Measurements from ENCODE around the gene DPPA2. TPM values are rescaled to one million over a fixed set of nuclear protein-coding genes. Genes with fewer than 3 reads are reported as not detected.
"Not testable (repeated sequence)": the region's sequence is repeated elsewhere in the genome, so short reads cannot be mapped to it uniquely, and the experiment has no call there.

DPPA2 gene
- not detected for total RNA-seq

GRCh38 chr3:109316162-109316730, at the start of gene DPPA2:
TSS of gene DPPA2 (minus strand) at chr3:109316517. CDS start at chr3:109314542, 1,975 bp downstream.
- no peak for ATAC-seq (ENCODE audit: low FRiP score)
- no peak for DNase-seq (ENCODE audit: low spot score)

GRCh38 chr3:109364088-109364487, 47.8 kb upstream of the DPPA2 start:
- DNase-seq (ENCODE audit: low spot score) = no peak
- no peak for ATAC-seq (ENCODE audit: low FRiP score)
- no peak for TF ChIP-seq CTCF (IDR thresholded peaks at IDR 0.05)

More at GRCh38 chr3:109316162-109316730, at the start of gene DPPA2:
- TF ChIP-seq CTCF (IDR thresholded peaks at IDR 0.05) = no peak

- ATAC-seq (ENCODE audit: low FRiP score) (no peak), DNase-seq (ENCODE audit: low spot score) (no peak)
- TF ChIP-seq CTCF (IDR thresholded peaks at IDR 0.05) = no peak
These were observed 47.3 kb upstream of the DPPA2 start for GRCh38 chr3:109363634-109364033.

- TF ChIP-seq CTCF (IDR thresholded peaks at IDR 0.05) = no peak
- DNase-seq (ENCODE audit: low spot score) (no peak), ATAC-seq (ENCODE audit: low FRiP score) (no peak)
These were observed 46.5 kb upstream of the DPPA2 start for GRCh38 chr3:109362823-109363222.

GRCh38 chr3:109358809-109359208, 42.5 kb upstream of the DPPA2 start:
- not testable (repeated sequence) for DNase-seq (ENCODE audit: low spot score); ATAC-seq (ENCODE audit: low FRiP score)

GRCh38 chr3:109356442-109357155, 40.3 kb upstream of the DPPA2 start:
- no peak for ATAC-seq (ENCODE audit: low FRiP score)
- TF ChIP-seq CTCF (IDR thresholded peaks at IDR 0.05) = no peak
- no peak for DNase-seq (ENCODE audit: low spot score)

- TF ChIP-seq CTCF (IDR thresholded peaks at IDR 0.05) = no peak
- no peak for ATAC-seq (ENCODE audit: low FRiP score)
- DNase-seq (ENCODE audit: low spot score) = no peak
These were observed 39.5 kb upstream of the DPPA2 start for GRCh38 chr3:109355625-109356441.

Data from omental fat pad (tissue), 4 donors.